Neural crest cell (in vitro differentiated cells): ENCODE results near the gene KCNRG. TPM values are rescaled to one million over a fixed set of nuclear protein-coding genes. Genes with fewer than 3 reads are reported as not detected.
"Not testable (repeated sequence)": the region's sequence is repeated elsewhere in the genome, so short reads cannot be mapped to it uniquely, and the experiment has no call there.

Source experiments
- DNase-seq: peaks from one replicate; pipeline ENCODE4 v3.0.0; 2021; ENCODE audit warnings: low read depth, mixed read lengths, low spot score
- H3K27ac Mint-ChIP-seq: one replicate; pipeline ENCODE4 v1.8.0; 2021; ENCODE audit warnings: mild to moderate bottlenecking, mixed read lengths; ENCODE audit not compliant: unreplicated experiment
- H3K27me3 Mint-ChIP-seq: 2 replicates; pipeline ENCODE4 v1.8.0; 2021; ENCODE audit warnings: low read depth, mild to moderate bottlenecking, mixed read lengths
- H3K36me3 Mint-ChIP-seq: 2 replicates; pipeline ENCODE4 v1.8.0; 2021; ENCODE audit warnings: low read depth, mild to moderate bottlenecking, mixed read lengths
- H3K4me1 Mint-ChIP-seq: 2 replicates; pipeline ENCODE4 v1.8.0; 2021; ENCODE audit warnings: mixed read lengths
- H3K4me3 Mint-ChIP-seq: one replicate; pipeline ENCODE4 v1.8.0; 2021; ENCODE audit warnings: mild to moderate bottlenecking, mixed read lengths
- H3K9me3 Mint-ChIP-seq: 2 replicates; pipeline ENCODE4 v1.8.0; 2021; ENCODE audit warnings: mixed read lengths
- total RNA-seq: library from RNA; stranded (reverse); gene quantifications from 2 replicates; pipeline ENCODE4 v1.2.1, GENCODE V29; 2021
- TF ChIP-seq, protein P1 (sequence below): fragments of 200-600 bp; sonication (generic); conservative IDR thresholded peaks from 2 replicates; pipeline ENCODE4 v1.5.0; 2021; ENCODE audit warnings: antibody characterized with exemption, mild to moderate bottlenecking

KCNRG gene
- total RNA-seq, 1 donor from 2014 or later = 1.4 TPM

DNA sequence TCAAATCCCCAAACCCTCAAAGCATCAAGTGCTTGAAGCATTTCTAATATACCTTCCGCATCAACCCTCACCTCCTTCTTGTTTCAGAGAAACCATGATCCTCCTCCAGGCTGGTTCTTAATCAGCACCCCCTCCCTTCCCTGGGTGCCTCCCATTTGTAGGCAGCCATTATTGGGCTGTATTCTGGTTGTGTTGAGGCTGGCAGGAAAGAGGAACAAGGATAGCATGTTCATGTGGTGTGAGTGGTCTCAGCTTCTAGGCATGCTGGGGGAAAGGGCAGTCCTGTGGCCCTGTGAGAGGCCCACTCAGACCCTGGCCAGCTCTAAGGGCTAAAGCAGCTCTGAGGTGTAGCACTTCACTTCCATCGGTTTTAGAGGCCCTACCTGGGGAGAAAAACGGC, 37.3 kb upstream of the KCNRG start:
- no peaks in the 10 kb centered on the region for H3K9me3 Mint-ChIP-seq
- TF ChIP-seq, protein P1, sequence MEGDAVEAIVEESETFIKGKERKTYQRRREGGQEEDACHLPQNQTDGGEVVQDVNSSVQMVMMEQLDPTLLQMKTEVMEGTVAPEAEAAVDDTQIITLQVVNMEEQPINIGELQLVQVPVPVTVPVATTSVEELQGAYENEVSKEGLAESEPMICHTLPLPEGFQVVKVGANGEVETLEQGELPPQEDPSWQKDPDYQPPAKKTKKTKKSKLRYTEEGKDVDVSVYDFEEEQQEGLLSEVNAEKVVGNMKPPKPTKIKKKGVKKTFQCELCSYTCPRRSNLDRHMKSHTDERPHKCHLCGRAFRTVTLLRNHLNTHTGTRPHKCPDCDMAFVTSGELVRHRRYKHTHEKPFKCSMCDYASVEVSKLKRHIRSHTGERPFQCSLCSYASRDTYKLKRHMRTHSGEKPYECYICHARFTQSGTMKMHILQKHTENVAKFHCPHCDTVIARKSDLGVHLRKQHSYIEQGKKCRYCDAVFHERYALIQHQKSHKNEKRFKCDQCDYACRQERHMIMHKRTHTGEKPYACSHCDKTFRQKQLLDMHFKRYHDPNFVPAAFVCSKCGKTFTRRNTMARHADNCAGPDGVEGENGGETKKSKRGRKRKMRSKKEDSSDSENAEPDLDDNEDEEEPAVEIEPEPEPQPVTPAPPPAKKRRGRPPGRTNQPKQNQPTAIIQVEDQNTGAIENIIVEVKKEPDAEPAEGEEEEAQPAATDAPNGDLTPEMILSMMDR = no peak
- DNase-seq = no peak
- H3K36me3 Mint-ChIP-seq = no peaks in the 10 kb centered on the region
- H3K27me3 Mint-ChIP-seq = no peaks in the 10 kb centered on the region
- H3K4me1 Mint-ChIP-seq = no peaks in the 10 kb centered on the region
- H3K4me3 Mint-ChIP-seq = no peak overlapping the region
- H3K27ac Mint-ChIP-seq = no peak overlapping the region

DNA sequence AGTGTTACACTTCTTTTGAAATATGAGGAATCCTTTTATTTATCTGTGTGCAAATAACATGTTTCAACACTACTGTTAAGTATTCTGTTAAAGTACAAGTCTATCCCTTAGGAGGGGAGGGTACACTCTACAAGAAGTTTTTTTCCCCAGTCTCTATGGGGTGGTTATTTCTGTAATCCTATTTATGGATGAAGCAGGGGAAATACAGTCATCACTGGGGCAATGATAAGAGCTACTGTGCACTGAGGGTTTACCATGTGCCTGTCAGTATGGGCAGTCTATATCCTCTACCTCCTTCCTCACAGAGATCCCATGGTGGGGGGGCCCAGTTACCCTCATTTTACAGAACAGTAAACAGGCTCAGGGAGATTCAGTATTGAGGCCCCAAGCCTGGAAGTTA, 35.0 kb upstream of the KCNRG start:
- H3K4me3 Mint-ChIP-seq = no peak overlapping the region
- H3K36me3 Mint-ChIP-seq = no peaks in the 10 kb centered on the region
- H3K27ac Mint-ChIP-seq = no peak overlapping the region
- H3K4me1 Mint-ChIP-seq = no peaks in the 10 kb centered on the region
- TF ChIP-seq, protein P1 = no peak
- no peaks in the 10 kb centered on the region for H3K9me3 Mint-ChIP-seq
- no peak for DNase-seq
- no peaks in the 10 kb centered on the region for H3K27me3 Mint-ChIP-seq

DNA sequence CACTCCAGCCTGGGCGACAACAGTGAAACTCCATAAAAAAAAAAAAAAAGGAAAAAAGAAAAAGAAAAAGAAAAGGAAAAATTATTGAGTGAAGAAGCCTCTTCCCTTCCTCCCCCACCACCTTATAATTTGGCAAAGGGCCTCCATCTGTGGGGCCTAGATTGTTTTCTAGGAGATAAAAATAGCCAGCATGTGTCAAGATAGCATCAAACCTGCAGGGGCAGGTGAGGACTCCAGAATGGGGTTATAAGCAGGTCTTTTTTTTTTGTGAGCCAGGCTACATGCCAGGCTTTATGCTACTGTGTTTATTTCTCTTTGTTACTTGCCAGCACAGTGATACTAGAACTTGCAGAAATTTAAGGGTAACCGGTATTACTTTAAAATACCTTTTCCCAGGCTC, 30.1 kb upstream of the KCNRG start:
- TF ChIP-seq, protein P1 = no peak
- Mint-ChIP-seq H3K27ac (no peak overlapping the region), H3K4me3 (no peak overlapping the region), H3K27me3 (no peaks in the 10 kb centered on the region), H3K4me1 (no peaks in the 10 kb centered on the region), H3K9me3 (no peaks in the 10 kb centered on the region), H3K36me3 (no peaks in the 10 kb centered on the region)
- no peak for DNase-seq

DNA sequence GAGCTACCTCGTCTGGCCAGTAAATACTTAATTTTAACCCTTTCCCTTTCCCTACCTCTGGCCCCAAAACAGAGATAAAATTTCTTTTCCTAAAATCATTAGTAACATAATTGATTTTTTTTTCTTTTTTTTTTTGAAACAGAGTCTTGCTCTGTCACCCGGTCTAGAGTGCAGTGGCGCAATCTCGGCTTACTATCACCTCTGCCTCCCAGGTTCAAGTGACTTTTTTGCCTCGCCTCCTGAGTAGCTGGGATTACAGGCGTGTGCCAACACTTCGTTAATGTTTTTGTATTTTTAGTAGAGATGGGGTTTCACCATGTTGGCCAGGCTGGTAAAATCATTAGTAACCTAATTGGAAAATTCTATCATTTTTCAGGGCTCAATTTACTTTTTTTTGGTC, 28.8 kb upstream of the KCNRG start:
- no peaks in the 10 kb centered on the region for H3K36me3 Mint-ChIP-seq
- TF ChIP-seq, protein P1 = no peak

DNA sequence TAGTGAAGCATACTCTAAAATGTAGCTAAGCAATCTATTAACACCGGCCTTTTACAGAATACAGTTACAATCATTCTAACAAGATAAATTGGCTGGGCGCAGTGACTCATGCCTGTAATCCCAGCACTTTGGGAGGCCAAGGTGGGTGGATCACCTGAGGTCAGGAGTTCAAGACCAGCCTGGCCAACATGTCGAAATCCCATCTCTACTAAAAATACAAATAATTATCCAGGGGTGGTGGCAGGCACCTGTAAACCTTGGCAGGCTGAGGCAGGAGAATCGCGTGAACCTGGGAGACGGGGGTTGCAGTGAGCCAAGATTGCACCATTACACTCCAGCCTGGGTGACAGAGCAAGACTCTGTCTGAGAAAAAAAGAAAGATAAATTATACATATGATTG, 24.6 kb upstream of the KCNRG start:
- H3K27me3 Mint-ChIP-seq, H3K27ac Mint-ChIP-seq, DNase-seq, H3K4me1 Mint-ChIP-seq, H3K4me3 Mint-ChIP-seq, H3K9me3 Mint-ChIP-seq, H3K36me3 Mint-ChIP-seq: not testable (repeated sequence)

More for the DNA sequence above, 28.8 kb upstream of the KCNRG start:
- no peak overlapping the region for H3K4me3 Mint-ChIP-seq
- no peaks in the 10 kb centered on the region for H3K4me1 Mint-ChIP-seq
- DNase-seq = no peak
- H3K9me3 Mint-ChIP-seq = no peaks in the 10 kb centered on the region
- no peaks in the 10 kb centered on the region for H3K27me3 Mint-ChIP-seq
- no peak overlapping the region for H3K27ac Mint-ChIP-seq

DNA sequence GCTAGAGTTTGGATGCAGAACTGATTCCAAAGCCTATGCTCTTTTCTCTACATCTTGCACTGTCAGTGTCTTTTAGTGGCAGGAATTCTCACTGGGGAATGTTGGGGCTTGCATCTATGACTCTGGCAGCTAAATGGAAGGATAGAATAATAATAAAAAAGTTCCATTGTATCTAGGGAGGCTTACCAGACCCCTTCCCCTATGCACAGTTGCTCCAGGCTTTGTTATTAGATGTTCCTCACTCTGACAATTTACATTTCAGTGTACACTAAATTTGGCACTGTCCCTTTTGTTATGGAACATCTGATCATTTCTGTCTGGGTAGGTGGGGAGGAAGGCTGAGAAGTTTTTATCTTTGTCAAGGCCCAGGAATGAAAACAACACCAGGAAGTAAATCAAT, 22.1 kb upstream of the KCNRG start:
- Mint-ChIP-seq H3K27me3 (peaks cover 4% of the 10 kb centered on the region), H3K4me1 (peaks cover 18% of the 10 kb centered on the region), H3K4me3 (peak overlapping the region; percentile 32), H3K9me3 (no peaks in the 10 kb centered on the region), H3K36me3 (peaks cover 7% of the 10 kb centered on the region), H3K27ac (no peak overlapping the region)
- TF ChIP-seq, protein P1 = no peak
- DNase-seq = no peak
